Measurements from ENCODE around the gene ABTB2. TPM values are rescaled to one million over a fixed set of nuclear protein-coding genes. Genes with fewer than 3 reads are reported as not detected.

ABTB2 gene
- total and polyA plus RNA-seq, 10 of the 15 experiments (the other 5 are each of a cell fraction or from before 2014, with no cell fraction given), result 0.13 to 2.1 (median 0.72) TPM

DNA sequence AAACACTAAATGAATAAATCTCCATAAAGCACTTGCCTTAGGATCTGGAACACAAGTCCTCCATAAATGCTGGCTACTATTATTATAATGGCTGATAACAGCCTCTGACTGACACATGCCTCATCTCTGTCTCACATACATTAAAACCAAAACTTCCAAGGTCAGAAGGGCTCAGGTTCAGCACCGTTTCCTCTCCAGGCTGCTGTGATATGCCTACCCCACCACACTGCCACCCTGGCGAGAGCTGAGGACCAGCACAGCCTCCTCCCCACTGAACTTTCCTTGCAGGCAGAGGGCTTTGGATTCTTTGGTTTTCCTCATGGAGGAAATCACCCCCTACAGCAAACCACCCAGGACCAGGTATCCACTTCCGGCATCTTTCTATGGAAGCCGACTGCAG lies 112.8 kb downstream of the ABTB2 start:
- ChIA-PET CTCF (interaction anchor here (0.8 to 3.2 kb wide), 6 partner anchors 9 to 194 kb away, joined by 3 to 18 read pairs (median 3); no protein-coding TSS in a partner anchor), POLR2A (interaction anchor here (0.7 to 0.9 kb wide), 2 partner anchors 11 to 64 kb away, joined by 3 to 4 read pairs; no protein-coding TSS in a partner anchor), RAD21 (ENCODE audit: unreplicated experiment) (interaction anchor here (0.9 to 4.4 kb wide), 3 partner anchors 11 to 112 kb away, joined by 4 to 28 read pairs (median 4); partner anchors contain the start of gene ABTB2), SMC1A (ENCODE audit: uncharacterized antibody, unreplicated experiment) (interaction anchor here (0.7 to 17.3 kb wide), 3 partner anchors 8 to 67 kb away, joined by 3 to 192 read pairs (median 138); no protein-coding TSS in a partner anchor)
- ATAC-seq (peak; percentile 21), DNase-seq (ENCODE audit: low read depth, low spot score) (no peak), FAIRE-seq (no peak)
- peak overlapping the region; percentile 85; the same call in 1 of the 2 replicates for H3K4me2 ChIP-seq (ENCODE audit: control insufficient read depth, insufficient read depth)
- H3K4me3 ChIP-seq, result no peak overlapping the region
- intact Hi-C loops (cut with micrococcal nuclease; ENCODE audit: unreplicated experiment), result loop anchor here (2.0 to 5.0 kb wide), 4 partner anchors 70 to 248 kb away; partner anchors contain the start of genes ABTB2 and NAT10
- in situ Hi-C loops (cut with MboI), result loop anchor here (10.0 kb wide), 1 partner anchor 760 kb away; no protein-coding TSS in a partner anchor
- peaks cover 74% of the 10 kb centered on the region for H3K4me1 ChIP-seq (ENCODE audit: control insufficient read depth, insufficient read depth, low read length)
- H4K20me1 ChIP-seq (ENCODE audit: control insufficient read depth, insufficient read depth), result no peaks in the 10 kb centered on the region
- H3K36me3 ChIP-seq (ENCODE audit: control insufficient read depth in 2 of 2, insufficient read depth in 2 of 2, low read length in 1 of 2), result no peaks in the 10 kb centered on the region
- H3K27ac ChIP-seq (ENCODE audit: control insufficient read depth, insufficient read depth), result peak overlapping the region; percentile 84
- H3K79me2 ChIP-seq (ENCODE audit: control insufficient read depth, insufficient read depth, low read length), result no peaks in the 10 kb centered on the region; the same call in none of the 2 replicates
- H3K9me3 ChIP-seq (replicated peaks; ENCODE audit: control insufficient read depth, insufficient read depth, low read length), result no peaks in the 10 kb centered on the region
- WGBS (ENCODE audit: insufficient coverage, insufficient replicate concordance, low lambda C conversion rate, missing lambda C conversion rate), result 24% methylated on average over 4 of the region's 4 CpGs
- H2AFZ ChIP-seq (ENCODE audit: control insufficient read depth, low read depth, low read length), result no peak overlapping the region
- peak; percentile 80 for TF ChIP-seq NR2F1 (conservative IDR thresholded peaks at IDR 0.05)
- no peak for TF ChIP-seq ATF7 (IDR thresholded peaks at IDR 0.05; ENCODE audit: low read depth)
- TF ChIP-seq, protein P1, sequence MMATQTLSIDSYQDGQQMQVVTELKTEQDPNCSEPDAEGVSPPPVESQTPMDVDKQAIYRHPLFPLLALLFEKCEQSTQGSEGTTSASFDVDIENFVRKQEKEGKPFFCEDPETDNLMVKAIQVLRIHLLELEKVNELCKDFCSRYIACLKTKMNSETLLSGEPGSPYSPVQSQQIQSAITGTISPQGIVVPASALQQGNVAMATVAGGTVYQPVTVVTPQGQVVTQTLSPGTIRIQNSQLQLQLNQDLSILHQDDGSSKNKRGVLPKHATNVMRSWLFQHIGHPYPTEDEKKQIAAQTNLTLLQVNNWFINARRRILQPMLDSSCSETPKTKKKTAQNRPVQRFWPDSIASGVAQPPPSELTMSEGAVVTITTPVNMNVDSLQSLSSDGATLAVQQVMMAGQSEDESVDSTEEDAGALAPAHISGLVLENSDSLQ (IDR thresholded peaks at IDR 0.05), result peak; percentile 36; the same call in 1 of the 2 replicates
- TF ChIP-seq NBN (IDR thresholded peaks at IDR 0.05), result no peak
- BruUV-seq (replicated peaks), result no TSS peak
- H3K27me3 ChIP-seq (replicated peaks in 1 of 2; ENCODE audit: control insufficient read depth in 2 of 2, insufficient read depth in 2 of 2, low read length in 1 of 2), result no peaks in the 10 kb centered on the region
- 0 out of 2 replicates have a peak overlapping the region, but pooled peaks have one; percentile 12 for H3K9ac ChIP-seq (ENCODE audit: control insufficient read depth, insufficient read depth, low read length)
